ENCODE results near the gene ATP1A1. TPM values are rescaled to one million over a fixed set of nuclear protein-coding genes. Genes with fewer than 3 reads are reported as not detected.

Gene ATP1A1
- total RNA-seq, 1 donor from 2014 or later: 358 TPM

GRCh38 chr1:116434849-116435248 lies 61.8 kb downstream of the ATP1A1 start:
- no peak overlapping the region for H3K4me3 ChIP-seq
- H3K27me3 ChIP-seq: no peaks in the 10 kb centered on the region
- no peak overlapping the region for H3K27ac ChIP-seq
- TF ChIP-seq CTCF (IDR thresholded peaks at IDR 0.05) (no peak), POLR2AphosphoS5 (IDR thresholded peaks at IDR 0.05; ENCODE audit: insufficient read depth in 1 of 2, low read depth in 1 of 2) (no peak), POLR2A (IDR thresholded peaks at IDR 0.05) (no peak)
- H3K36me3 ChIP-seq: no peaks in the 10 kb centered on the region
- H3K4me1 ChIP-seq: no peaks in the 10 kb centered on the region
- intact Hi-C loops (cut with DNase I): no loop called here
- H3K9me3 ChIP-seq: no peaks in the 10 kb centered on the region
- DNase-seq (ENCODE audit: extremely low spot score in 2 of 2): no peak

DNA sequence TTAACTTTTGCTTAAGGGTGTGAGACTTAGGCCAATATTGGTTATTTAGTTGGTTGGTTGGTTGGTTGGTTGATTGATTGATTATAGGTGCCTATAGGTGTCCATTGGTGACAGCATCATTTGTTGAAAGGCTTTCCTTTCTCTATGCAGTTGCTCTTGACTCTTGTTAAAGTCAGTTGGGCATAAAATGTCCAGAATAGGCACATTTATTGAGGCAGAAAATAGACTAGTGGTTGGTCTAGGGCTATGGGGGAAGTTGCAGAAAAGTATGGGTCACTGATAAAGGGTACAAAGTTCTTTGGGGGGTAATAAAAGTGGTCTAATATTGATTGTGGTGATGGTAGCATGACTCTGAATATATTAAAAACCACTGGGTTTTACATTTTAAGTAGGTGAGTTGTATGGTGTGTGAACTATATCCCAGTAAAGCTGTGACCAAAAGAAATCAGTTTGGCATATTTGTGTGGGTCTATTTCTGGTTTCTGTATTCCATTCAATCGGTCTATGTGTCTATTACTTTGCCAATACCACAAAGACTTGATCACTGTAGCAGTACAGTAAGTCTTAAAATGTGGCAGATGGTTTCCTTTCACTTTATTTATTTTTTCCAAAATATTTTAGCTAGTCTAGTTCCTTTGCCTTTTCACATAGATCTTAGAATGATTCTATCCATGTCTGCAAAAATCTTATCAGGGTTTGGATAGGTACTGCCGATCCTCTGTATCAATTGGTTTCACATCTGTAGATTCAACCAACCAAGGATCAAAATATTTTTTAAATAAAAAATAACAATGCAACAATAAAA lies 63.0 kb downstream of the ATP1A1 start:
- intact Hi-C loops (cut with DNase I): no loop called here
- no peak for TF ChIP-seq POLR2AphosphoS5 (IDR thresholded peaks at IDR 0.05; ENCODE audit: insufficient read depth in 1 of 2, low read depth in 1 of 2)
- no peak for TF ChIP-seq POLR2A (IDR thresholded peaks at IDR 0.05)
- no peak for TF ChIP-seq CTCF (IDR thresholded peaks at IDR 0.05)

GRCh38 chr1:116436611-116436970 lies 63.5 kb downstream of the ATP1A1 start:
- H3K27me3 ChIP-seq: no peaks in the 10 kb centered on the region
- no peaks in the 10 kb centered on the region for H3K4me1 ChIP-seq
- H3K9me3 ChIP-seq: no peaks in the 10 kb centered on the region
- TF ChIP-seq POLR2AphosphoS5 (IDR thresholded peaks at IDR 0.05; ENCODE audit: insufficient read depth in 1 of 2, low read depth in 1 of 2): no peak
- TF ChIP-seq POLR2A (IDR thresholded peaks at IDR 0.05): no peak
- no peak for TF ChIP-seq CTCF (IDR thresholded peaks at IDR 0.05)
- H3K36me3 ChIP-seq: no peaks in the 10 kb centered on the region
- no peak overlapping the region for H3K27ac ChIP-seq
- intact Hi-C loops (cut with DNase I): no loop called here
- H3K4me3 ChIP-seq: no peak overlapping the region
- no peak for DNase-seq (ENCODE audit: extremely low spot score in 2 of 2)

More for the DNA sequence above, 63.0 kb downstream of the ATP1A1 start:
- Histone ChIP-seq H3K27me3 (no peaks in the 10 kb centered on the region), H3K9me3 (no peaks in the 10 kb centered on the region), H3K4me1 (no peaks in the 10 kb centered on the region), H3K4me3 (no peak overlapping the region), H3K27ac (no peak overlapping the region), H3K36me3 (no peaks in the 10 kb centered on the region)
- no peak for DNase-seq (ENCODE audit: extremely low spot score in 2 of 2)

- Histone ChIP-seq H3K4me1 (no peaks in the 10 kb centered on the region), H3K36me3 (no peaks in the 10 kb centered on the region), H3K27me3 (no peaks in the 10 kb centered on the region), H3K27ac (no peak overlapping the region), H3K9me3 (no peaks in the 10 kb centered on the region), H3K4me3 (no peak overlapping the region)
- intact Hi-C loops (cut with DNase I): no loop called here
- TF ChIP-seq CTCF (IDR thresholded peaks at IDR 0.05) (no peak), POLR2A (IDR thresholded peaks at IDR 0.05) (no peak), POLR2AphosphoS5 (IDR thresholded peaks at IDR 0.05; ENCODE audit: insufficient read depth in 1 of 2, low read depth in 1 of 2) (no peak)
- no peak for DNase-seq (ENCODE audit: extremely low spot score in 2 of 2)
Measured at GRCh38 chr1:116439701-116440100, 66.7 kb downstream of the ATP1A1 start.

- no peak overlapping the region for H3K27ac ChIP-seq
- no peaks in the 10 kb centered on the region for H3K4me1 ChIP-seq
- no peak for DNase-seq (ENCODE audit: extremely low spot score in 2 of 2)
- no peaks in the 10 kb centered on the region for H3K27me3 ChIP-seq
- H3K36me3 ChIP-seq: no peaks in the 10 kb centered on the region
- no peak overlapping the region for H3K4me3 ChIP-seq
- TF ChIP-seq POLR2AphosphoS5 (IDR thresholded peaks at IDR 0.05; ENCODE audit: insufficient read depth in 1 of 2, low read depth in 1 of 2) (no peak), POLR2A (IDR thresholded peaks at IDR 0.05) (no peak), CTCF (IDR thresholded peaks at IDR 0.05) (no peak)
- intact Hi-C loops (cut with DNase I): no loop called here
- H3K9me3 ChIP-seq: no peaks in the 10 kb centered on the region
Measured at GRCh38 chr1:116440731-116441130, 67.7 kb downstream of the ATP1A1 start.

Measured in vagina (tissue), 2 donors.